UCSD-AML1 (cell line): ENCODE measurements around the gene GINM1.

Experiments
- DNase-seq: peaks from one replicate; lab custom pipeline; 2025; ENCODE audit not compliant: unreplicated experiment; lab: John Stamatoyannopoulos, UW

Gene GINM1

GRCh38 chr6:149592983-149593382 lies 26.8 kb downstream of the GINM1 start:
- no peak for DNase-seq

GRCh38 chr6:149593408-149593807 lies 27.2 kb downstream of the GINM1 start:
- DNase-seq: no peak

- no peak for DNase-seq
Measured at GRCh38 chr6:149600508-149600907, 34.3 kb downstream of the GINM1 start.

- DNase-seq: no peak
Measured at GRCh38 chr6:149608381-149608982, 42.3 kb downstream of the GINM1 start.

- DNase-seq: no peak
Measured at GRCh38 chr6:149614337-149614736, 48.2 kb downstream of the GINM1 start.

- DNase-seq: no peak
Measured at GRCh38 chr6:149615805-149616204, 49.6 kb downstream of the GINM1 start.

- no peak for DNase-seq
Measured at GRCh38 chr6:149627672-149628071, 61.5 kb downstream of the GINM1 start.

- DNase-seq: peak; percentile 10
Measured at GRCh38 chr6:149628875-149629510, 62.8 kb downstream of the GINM1 start.

- no peak for DNase-seq
Measured at GRCh38 chr6:149634315-149634714, 68.1 kb downstream of the GINM1 start.

- DNase-seq: no peak
Measured at GRCh38 chr6:149636124-149636523, 69.9 kb downstream of the GINM1 start.
